HepG2 (cell line): ENCODE data around the gene SLC38A4. TPM values are rescaled to one million over a fixed set of nuclear protein-coding genes. Genes with fewer than 3 reads are reported as not detected.
A peak's percentile ranks its signal among the peaks of the same experiment; 100 is the strongest.

Experiments used
- ATAC-seq: fragments of 200-7000 bp; cut with Tn5 transposase; 3 replicates; pipeline ENCODE4 v1.9.1; 2020; ENCODE audit warnings: mild to moderate bottlenecking, moderate library complexity
- Bru-seq: library from RNA; stranded (reverse); fragments of 400-500 nt; gene quantifications from one replicate; lab custom pipeline; 2021; lab: Mats Ljungman, UMichigan
- BruChase-seq, 2 experiments: library from RNA; stranded (reverse); fragments of 400-500 nt; gene quantifications; one replicate each; lab custom pipeline; 2021; lab: Mats Ljungman, UMichigan
- BruUV-seq: library from RNA; stranded (reverse); fragments of 400-500 nt; replicated peaks from 2 replicates; lab custom pipeline; 2021; lab: Mats Ljungman, UMichigan
- CTCF ChIA-PET: fragments of 300-600 bp; formaldehyde crosslinking; extraction: SDS; loops from one replicate; lab custom pipeline; 2021; ENCODE audit warnings: low total read pairs, inconsistent platforms, low intra/inter-chr PET ratio; lab: Yijun Ruan, JAX
- POLR2A ChIA-PET: fragments of 350-600 bp; sonication (Branson Sonifier 250); formaldehyde crosslinking; loops from one replicate; lab custom pipeline; 2020; ENCODE audit warnings: antibody characterized with exemption, inconsistent platforms; lab: Yijun Ruan, JAX
- DNase-seq: peaks from one replicate; pipeline ENCODE4 v3.0.0-alpha.2; 2015; ENCODE audit warnings: low spot score
- FAIRE-seq: peaks from 3 replicates; lab custom pipeline; 2011; peaks lifted over from hg19 to GRCh38; lab: Jason Lieb, UNC
- H2AFZ ChIP-seq: one replicate; pipeline ENCODE4 v1.6.1; 2011; ENCODE audit warnings: low read length, inconsistent platforms
- H3K27ac ChIP-seq: fragments of 300-600 bp; 3 replicates; pipeline ENCODE4 v1.8.0; 2011; ENCODE audit warnings: mixed run types, mild to moderate bottlenecking, mixed read lengths, low read length, inconsistent platforms; ENCODE audit not compliant: insufficient read depth; ENCODE audit errors: extremely low read length
- H3K27me3 ChIP-seq, 2 experiments: fragments of 200-600 bp in 1 of 2; 2 replicates in 1 of 2; 3 replicates in 1 of 2; pipeline versions ENCODE4 v1.6.0 to v1.8.0; 2011; ENCODE audit warnings: low read length in 2 of 2, mild to moderate bottlenecking in 2 of 2, moderate library complexity in 2 of 2, inconsistent platforms in 1 of 2; ENCODE audit not compliant: insufficient read depth in 2 of 2, control insufficient read depth in 1 of 2
- H3K36me3 ChIP-seq, 2 experiments: fragments of 200-600 bp in 1 of 2; replicated peaks in 1 of 2; 2 replicates in 1 of 2; 3 replicates in 1 of 2; pipeline versions ENCODE4 v1.5.1 to v1.8.0; 2011; ENCODE audit warnings: low read length in 2 of 2, inconsistent platforms in 1 of 2; ENCODE audit not compliant: insufficient read depth in 2 of 2, control insufficient read depth in 1 of 2
- H3K4me1 ChIP-seq: 2 replicates; pipeline ENCODE4 v1.5.1; 2012; ENCODE audit warnings: low read length, inconsistent platforms; ENCODE audit not compliant: insufficient read depth
- H3K4me2 ChIP-seq: 2 replicates; pipeline ENCODE4 v1.6.0; 2011; ENCODE audit warnings: low read depth, low read length, inconsistent platforms
- H3K4me3 ChIP-seq, 3 experiments: fragments of 200-600 bp in 1 of 3; sonication (generic), shearing (Covaris generic) in 1 of 3; replicated peaks in 1 of 3; 2 replicates each; pipeline ENCODE4 v1.5.1; 2011 to 2016; ENCODE audit warnings: low read length in 3 of 3, inconsistent platforms in 2 of 3, low read depth in 2 of 3, mild to moderate bottlenecking in 2 of 3, control low read depth in 1 of 3, mixed read lengths in 1 of 3; ENCODE audit not compliant: insufficient read depth in 1 of 3
- H3K79me2 ChIP-seq: one replicate; pipeline ENCODE4 v1.6.1; 2011; ENCODE audit warnings: low read length, inconsistent platforms; ENCODE audit not compliant: insufficient read depth
- H3K9ac ChIP-seq: 2 replicates; pipeline ENCODE4 v1.6.0; 2011; ENCODE audit warnings: mild to moderate bottlenecking, low read depth, low read length, inconsistent platforms; ENCODE audit not compliant: insufficient read depth
- H3K9me3 ChIP-seq: 2 replicates; pipeline ENCODE4 v1.5.1; 2012; ENCODE audit warnings: mild to moderate bottlenecking, low read length
- H4K20me1 ChIP-seq: 2 replicates; pipeline ENCODE4 v1.6.0; 2011; ENCODE audit warnings: inconsistent platforms, mild to moderate bottlenecking, low read length, moderate library complexity; ENCODE audit not compliant: insufficient read depth
- ZNF317 ChIP-seq: sonication (generic); formaldehyde crosslinking; IDR thresholded peaks from 2 replicates; pipeline ENCODE4 v1.5.0; 2020; ENCODE audit warnings: mild to moderate bottlenecking, missing genetic modification reagents
- ZNF605 ChIP-seq: sonication (generic); formaldehyde crosslinking; IDR thresholded peaks from 2 replicates; pipeline ENCODE4 v1.8.0; 2022; ENCODE audit warnings: mild to moderate bottlenecking, missing genetic modification reagents
- WGBS: methylation state at CpG from one replicate; pipeline ENCODE4 v1.1.6; 2017; ENCODE audit warnings: low lambda C conversion rate; 5-methylcytosine and 5-hydroxymethylcytosine counted together
- in situ Hi-C: cut with HindIII; loops from 2 replicates; pipeline ENCODE4 v1.10.0; 2017; ENCODE audit warnings: low pct_unique_long_range_greater_than_20kb; ENCODE audit not compliant: extremely low pct_ligation_motif_present
- intact Hi-C: fragments of 100-400 bp; cut with micrococcal nuclease; formaldehyde crosslinking; loops from one replicate; pipeline ENCODE4 v1.10.0; 2022; ENCODE audit not compliant: unreplicated experiment
- long read RNA-seq, 2 experiments: library from RNA in 1 of 2; library from polyadenylated mRNA in 1 of 2; stranded (forward) in 1 of 2; unstranded in 1 of 2; transcript quantifications; one replicate each; pipeline ENCODE4 v2.0.0, GENCODE V29; 2019 to 2022
- polyA minus RNA-seq, 3 experiments: library from RNA; depleted of rRNA, polyadenylated mRNA; stranded (reverse); fragments of >200 nt; gene quantifications; 2 replicates each; pipeline ENCODE4 v1.2.3, GENCODE V29; 2011; ENCODE audit warnings: low replicate concordance in 1 of 3
- polyA plus RNA-seq, 8 experiments: library from polyadenylated mRNA; depleted of rRNA in 3 of 8; stranded (reverse) in 7 of 8; unstranded in 1 of 8; fragments of >200 nt; fragmentation: Illumina TruSeq in 4 of 8; extraction: Trizol in 4 of 8; gene quantifications; 2 replicates each; pipeline versions ENCODE4 v1.2.1 to v1.2.3, GENCODE V29; 2011 to 2016; ENCODE audit warnings: low read depth in 4 of 8, missing spikeins in 1 of 8, mixed read lengths in 1 of 8; ENCODE audit not compliant: insufficient read depth in 1 of 8
- total RNA-seq, 5 experiments: library from RNA; depleted of rRNA; stranded (reverse); fragments of >200 nt; fragmentation: Illumina TruSeq; extraction: Trizol; gene quantifications; 2 replicates each; pipeline ENCODE4 v1.2.3, GENCODE V29; 2016; ENCODE audit warnings: low read depth in 1 of 5
- TF ChIP-seq, protein P1 (sequence below): sonication (generic); formaldehyde crosslinking; IDR thresholded peaks from 2 replicates; pipeline ENCODE4 v1.4.0; 2020; ENCODE audit warnings: missing genetic modification reagents, borderline replicate concordance
- TF ChIP-seq, protein P2 (sequence below), 2 experiments: sonication (generic) in 1 of 2; formaldehyde crosslinking in 1 of 2; IDR thresholded peaks; 2 replicates each; pipeline versions ENCODE4 v1.6.1 to v1.9.0; 2014 to 2022; ENCODE audit warnings: antibody characterized with exemption in 1 of 2, borderline replicate concordance in 1 of 2, inconsistent platforms in 1 of 2, low read depth in 1 of 2, missing genetic modification reagents in 1 of 2

SLC38A4 gene, protein sequence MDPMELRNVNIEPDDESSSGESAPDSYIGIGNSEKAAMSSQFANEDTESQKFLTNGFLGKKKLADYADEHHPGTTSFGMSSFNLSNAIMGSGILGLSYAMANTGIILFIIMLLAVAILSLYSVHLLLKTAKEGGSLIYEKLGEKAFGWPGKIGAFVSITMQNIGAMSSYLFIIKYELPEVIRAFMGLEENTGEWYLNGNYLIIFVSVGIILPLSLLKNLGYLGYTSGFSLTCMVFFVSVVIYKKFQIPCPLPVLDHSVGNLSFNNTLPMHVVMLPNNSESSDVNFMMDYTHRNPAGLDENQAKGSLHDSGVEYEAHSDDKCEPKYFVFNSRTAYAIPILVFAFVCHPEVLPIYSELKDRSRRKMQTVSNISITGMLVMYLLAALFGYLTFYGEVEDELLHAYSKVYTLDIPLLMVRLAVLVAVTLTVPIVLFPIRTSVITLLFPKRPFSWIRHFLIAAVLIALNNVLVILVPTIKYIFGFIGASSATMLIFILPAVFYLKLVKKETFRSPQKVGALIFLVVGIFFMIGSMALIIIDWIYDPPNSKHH
- total RNA-seq (2016; rRNA removed; fragmentation: Illumina TruSeq; extraction: Trizol) (2.8 and 3.5 TPM in 2 replicates), polyA plus RNA-seq (2011; rRNA removed) (5.0 and 5.2 TPM in 2 replicates), polyA minus RNA-seq (2011; rRNA and poly(A)+ RNA removed; ENCODE audit: low replicate concordance) (5.5 TPM in 1 of 2 replicates, not detected in the other), Bru-seq, nascent RNA (percentile 36 among the genes with signal in this experiment), BruChase-seq, experiment 1, labeled RNA remaining after a 6-hour chase (percentile 39 among the genes with signal in this experiment), BruChase-seq, experiment 2, labeled RNA remaining after a 2-hour chase (percentile 35 among the genes with signal in this experiment)
- total RNA-seq (2016; cell fraction: cytosol; rRNA removed; fragmentation: Illumina TruSeq; extraction: Trizol; ENCODE audit: low read depth): 0.61 and 0.62 TPM in 2 replicates
- 3.2 TPM in 2 replicates for total RNA-seq (2016; cell fraction: insoluble cytoplasmic fraction; rRNA removed; fragmentation: Illumina TruSeq; extraction: Trizol)
- 2.4 and 2.6 TPM in 2 replicates for total RNA-seq (2016; cell fraction: membrane; rRNA removed; fragmentation: Illumina TruSeq; extraction: Trizol)
- total RNA-seq (2016; cell fraction: nucleus; rRNA removed; fragmentation: Illumina TruSeq; extraction: Trizol): 2.5 and 2.9 TPM in 2 replicates
- polyA plus RNA-seq (2011; cell fraction: cytosol; rRNA removed): 2.2 and 5.0 TPM in 2 replicates
- polyA plus RNA-seq (2011; cell fraction: nucleus; rRNA removed): 3.0 and 5.8 TPM in 2 replicates
- polyA plus RNA-seq (2012): 17.1 and 20.4 TPM in 2 replicates
- 0.35 TPM in 2 replicates for polyA plus RNA-seq (2016; cell fraction: cytosol; fragmentation: Illumina TruSeq; extraction: Trizol; ENCODE audit: low read depth)
- 2.7 and 3.2 TPM in 2 replicates for polyA plus RNA-seq (2016; cell fraction: insoluble cytoplasmic fraction; fragmentation: Illumina TruSeq; extraction: Trizol; ENCODE audit: low read depth)
- polyA plus RNA-seq (2016; cell fraction: membrane; fragmentation: Illumina TruSeq; extraction: Trizol; ENCODE audit: low read depth): 1.3 and 1.4 TPM in 2 replicates
- polyA plus RNA-seq (2016; cell fraction: nucleus; fragmentation: Illumina TruSeq; extraction: Trizol; ENCODE audit: insufficient read depth, low read depth): 3.6 and 3.8 TPM in 2 replicates
- polyA minus RNA-seq (2011; cell fraction: cytosol; rRNA and poly(A)+ RNA removed): 3.0 and 5.9 TPM in 2 replicates
- polyA minus RNA-seq (2011; cell fraction: nucleus; rRNA and poly(A)+ RNA removed): 3.0 and 6.1 TPM in 2 replicates
- long read RNA-seq, experiment 1, partial matches to known transcripts: 0 of 1 reads
- long read RNA-seq, experiment 1, other reads (novel, unspliced or antisense): 0 of 1 reads
- long read RNA-seq, experiment 2, partial matches to known transcripts: 0 of 3 reads
- long read RNA-seq, experiment 2, other reads (novel, unspliced or antisense): 2 of 3 reads

GRCh38 chr12:46825591-46826414 lies at the start of gene SLC38A4:
SLC38A4 (minus strand) TSS chr12:46825997; CDS start chr12:46793071, 32,926 bp downstream.
- H3K79me2 ChIP-seq: no peaks in the 10 kb centered on the region
- no peaks in the 10 kb centered on the region for H3K36me3 ChIP-seq
- FAIRE-seq: peak; percentile 61
- H3K4me3 ChIP-seq: peak within 1 kb of the TSS; percentile 56 to 74 (median 63)
- BruUV-seq: no TSS peak
- peaks cover 42% of the 10 kb centered on the region for H3K4me1 ChIP-seq
- H3K9ac ChIP-seq: peak within 1 kb of the TSS; percentile 58; the same call in 1 of the 2 replicates
- no peaks in the 10 kb centered on the region for H3K9me3 ChIP-seq
- intact Hi-C loops (loop anchor here (5.0 to 10.0 kb wide), 2 partner anchors 51 to 149 kb away; no protein-coding TSS in a partner anchor), in situ Hi-C loops (no loop called here)
- POLR2A ChIA-PET: no interaction called here
- CTCF ChIA-PET: no interaction called here
- no peaks in the 10 kb centered on the region for H4K20me1 ChIP-seq
- H3K27ac ChIP-seq: no peak within 1 kb of the TSS
- WGBS: 2% methylated on average over 27 of the region's 29 CpGs
- peak within 1 kb of the TSS; percentile 64 for H2AFZ ChIP-seq
- ATAC-seq: peak; percentile 100
- H3K27me3 ChIP-seq: peaks cover 2 to 12% of the 10 kb centered on the region in 2 experiments; a peak in 3 of 5 replicates
- H3K4me2 ChIP-seq: peak within 1 kb of the TSS; percentile 95
- peak; percentile 40 for DNase-seq
- TF ChIP-seq ZNF317 (0 out of 2 replicates have a peak, but pooled peaks have one; percentile 26), ZNF605 (CRISPR knock-in tag) (peak; percentile 57; the same call in 1 of the 2 replicates)
- TF ChIP-seq, protein P1, sequence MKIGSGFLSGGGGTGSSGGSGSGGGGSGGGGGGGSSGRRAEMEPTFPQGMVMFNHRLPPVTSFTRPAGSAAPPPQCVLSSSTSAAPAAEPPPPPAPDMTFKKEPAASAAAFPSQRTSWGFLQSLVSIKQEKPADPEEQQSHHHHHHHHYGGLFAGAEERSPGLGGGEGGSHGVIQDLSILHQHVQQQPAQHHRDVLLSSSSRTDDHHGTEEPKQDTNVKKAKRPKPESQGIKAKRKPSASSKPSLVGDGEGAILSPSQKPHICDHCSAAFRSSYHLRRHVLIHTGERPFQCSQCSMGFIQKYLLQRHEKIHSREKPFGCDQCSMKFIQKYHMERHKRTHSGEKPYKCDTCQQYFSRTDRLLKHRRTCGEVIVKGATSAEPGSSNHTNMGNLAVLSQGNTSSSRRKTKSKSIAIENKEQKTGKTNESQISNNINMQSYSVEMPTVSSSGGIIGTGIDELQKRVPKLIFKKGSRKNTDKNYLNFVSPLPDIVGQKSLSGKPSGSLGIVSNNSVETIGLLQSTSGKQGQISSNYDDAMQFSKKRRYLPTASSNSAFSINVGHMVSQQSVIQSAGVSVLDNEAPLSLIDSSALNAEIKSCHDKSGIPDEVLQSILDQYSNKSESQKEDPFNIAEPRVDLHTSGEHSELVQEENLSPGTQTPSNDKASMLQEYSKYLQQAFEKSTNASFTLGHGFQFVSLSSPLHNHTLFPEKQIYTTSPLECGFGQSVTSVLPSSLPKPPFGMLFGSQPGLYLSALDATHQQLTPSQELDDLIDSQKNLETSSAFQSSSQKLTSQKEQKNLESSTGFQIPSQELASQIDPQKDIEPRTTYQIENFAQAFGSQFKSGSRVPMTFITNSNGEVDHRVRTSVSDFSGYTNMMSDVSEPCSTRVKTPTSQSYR (CRISPR knock-in tag): peak; percentile 10; the same call in 1 of the 2 replicates
- TF ChIP-seq, protein P2, sequence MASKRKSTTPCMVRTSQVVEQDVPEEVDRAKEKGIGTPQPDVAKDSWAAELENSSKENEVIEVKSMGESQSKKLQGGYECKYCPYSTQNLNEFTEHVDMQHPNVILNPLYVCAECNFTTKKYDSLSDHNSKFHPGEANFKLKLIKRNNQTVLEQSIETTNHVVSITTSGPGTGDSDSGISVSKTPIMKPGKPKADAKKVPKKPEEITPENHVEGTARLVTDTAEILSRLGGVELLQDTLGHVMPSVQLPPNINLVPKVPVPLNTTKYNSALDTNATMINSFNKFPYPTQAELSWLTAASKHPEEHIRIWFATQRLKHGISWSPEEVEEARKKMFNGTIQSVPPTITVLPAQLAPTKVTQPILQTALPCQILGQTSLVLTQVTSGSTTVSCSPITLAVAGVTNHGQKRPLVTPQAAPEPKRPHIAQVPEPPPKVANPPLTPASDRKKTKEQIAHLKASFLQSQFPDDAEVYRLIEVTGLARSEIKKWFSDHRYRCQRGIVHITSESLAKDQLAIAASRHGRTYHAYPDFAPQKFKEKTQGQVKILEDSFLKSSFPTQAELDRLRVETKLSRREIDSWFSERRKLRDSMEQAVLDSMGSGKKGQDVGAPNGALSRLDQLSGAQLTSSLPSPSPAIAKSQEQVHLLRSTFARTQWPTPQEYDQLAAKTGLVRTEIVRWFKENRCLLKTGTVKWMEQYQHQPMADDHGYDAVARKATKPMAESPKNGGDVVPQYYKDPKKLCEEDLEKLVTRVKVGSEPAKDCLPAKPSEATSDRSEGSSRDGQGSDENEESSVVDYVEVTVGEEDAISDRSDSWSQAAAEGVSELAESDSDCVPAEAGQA (IDR thresholded peaks at IDR 0.05; ENCODE audit: low read depth): peak; percentile 42; the same call in 1 of the 2 replicates
- TF ChIP-seq, protein P2 (CRISPR knock-in tag; IDR thresholded peaks at IDR 0.05; ENCODE audit: borderline replicate concordance): no peak
